Thyroid gland (tissue), 4 donors: ENCODE measurements around the gene SOST.

Source experiments
- POLR2A ChIP-seq, 2 donors: fragments of 450-650 bp; IDR thresholded peaks; one replicate each; pipeline ENCODE4 v1.6.1; 2017; ENCODE audit warnings: antibody characterized with exemption in 2 of 2, mild to moderate bottlenecking in 2 of 2, moderate library complexity in 1 of 2
- TF ChIP-seq, protein P1 (sequence below), 6 experiments: fragments of 200-600 bp in 3 of 6; fragments of 450-650 bp in 3 of 6; sonication (generic) in 3 of 6; IDR thresholded peaks; one replicate each; pipeline ENCODE4 v1.5.1; 2016 to 2019; ENCODE audit warnings: antibody characterized with exemption in 6 of 6, mild to moderate bottlenecking in 2 of 6, inconsistent platforms in 1 of 6, moderate library complexity in 1 of 6

DNA sequence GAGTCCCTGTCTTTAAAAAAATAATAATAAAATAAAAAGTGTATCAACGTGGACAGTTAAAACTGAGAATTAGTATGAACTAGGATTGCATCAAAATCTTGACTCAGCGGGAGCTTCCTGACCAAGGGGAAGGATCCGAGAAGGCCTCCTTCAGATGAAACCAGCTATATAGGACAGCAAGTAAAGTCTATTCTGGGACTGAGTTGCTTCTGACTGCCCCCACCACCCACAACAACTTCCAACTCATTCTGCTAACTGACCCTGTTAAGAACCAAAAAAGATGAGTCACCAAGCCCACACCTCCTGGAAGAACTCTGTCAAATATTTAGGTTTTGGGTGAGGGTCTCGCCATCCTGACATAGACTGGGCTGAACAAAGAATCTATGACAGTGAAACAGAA lies 49.5 kb upstream of the SOST start:
- TF ChIP-seq POLR2A (IDR thresholded peaks at IDR 0.05) = no peak
- TF ChIP-seq, protein P1, sequence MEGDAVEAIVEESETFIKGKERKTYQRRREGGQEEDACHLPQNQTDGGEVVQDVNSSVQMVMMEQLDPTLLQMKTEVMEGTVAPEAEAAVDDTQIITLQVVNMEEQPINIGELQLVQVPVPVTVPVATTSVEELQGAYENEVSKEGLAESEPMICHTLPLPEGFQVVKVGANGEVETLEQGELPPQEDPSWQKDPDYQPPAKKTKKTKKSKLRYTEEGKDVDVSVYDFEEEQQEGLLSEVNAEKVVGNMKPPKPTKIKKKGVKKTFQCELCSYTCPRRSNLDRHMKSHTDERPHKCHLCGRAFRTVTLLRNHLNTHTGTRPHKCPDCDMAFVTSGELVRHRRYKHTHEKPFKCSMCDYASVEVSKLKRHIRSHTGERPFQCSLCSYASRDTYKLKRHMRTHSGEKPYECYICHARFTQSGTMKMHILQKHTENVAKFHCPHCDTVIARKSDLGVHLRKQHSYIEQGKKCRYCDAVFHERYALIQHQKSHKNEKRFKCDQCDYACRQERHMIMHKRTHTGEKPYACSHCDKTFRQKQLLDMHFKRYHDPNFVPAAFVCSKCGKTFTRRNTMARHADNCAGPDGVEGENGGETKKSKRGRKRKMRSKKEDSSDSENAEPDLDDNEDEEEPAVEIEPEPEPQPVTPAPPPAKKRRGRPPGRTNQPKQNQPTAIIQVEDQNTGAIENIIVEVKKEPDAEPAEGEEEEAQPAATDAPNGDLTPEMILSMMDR (IDR thresholded peaks at IDR 0.05) = no peak
